Fibroblast of skin of left quadriceps (primary cell): ENCODE results near the gene AKAP8.
"Not testable (repeated sequence)": the region's sequence is repeated elsewhere in the genome, so short reads cannot be mapped to it uniquely, and the experiment has no call there.

Experiments used
- DNase-seq, 2 experiments: peaks; one replicate each; pipeline ENCODE4 v3.0.0-alpha.2; 2013; ENCODE audit warnings: low read depth in 2 of 2

Gene AKAP8

DNA sequence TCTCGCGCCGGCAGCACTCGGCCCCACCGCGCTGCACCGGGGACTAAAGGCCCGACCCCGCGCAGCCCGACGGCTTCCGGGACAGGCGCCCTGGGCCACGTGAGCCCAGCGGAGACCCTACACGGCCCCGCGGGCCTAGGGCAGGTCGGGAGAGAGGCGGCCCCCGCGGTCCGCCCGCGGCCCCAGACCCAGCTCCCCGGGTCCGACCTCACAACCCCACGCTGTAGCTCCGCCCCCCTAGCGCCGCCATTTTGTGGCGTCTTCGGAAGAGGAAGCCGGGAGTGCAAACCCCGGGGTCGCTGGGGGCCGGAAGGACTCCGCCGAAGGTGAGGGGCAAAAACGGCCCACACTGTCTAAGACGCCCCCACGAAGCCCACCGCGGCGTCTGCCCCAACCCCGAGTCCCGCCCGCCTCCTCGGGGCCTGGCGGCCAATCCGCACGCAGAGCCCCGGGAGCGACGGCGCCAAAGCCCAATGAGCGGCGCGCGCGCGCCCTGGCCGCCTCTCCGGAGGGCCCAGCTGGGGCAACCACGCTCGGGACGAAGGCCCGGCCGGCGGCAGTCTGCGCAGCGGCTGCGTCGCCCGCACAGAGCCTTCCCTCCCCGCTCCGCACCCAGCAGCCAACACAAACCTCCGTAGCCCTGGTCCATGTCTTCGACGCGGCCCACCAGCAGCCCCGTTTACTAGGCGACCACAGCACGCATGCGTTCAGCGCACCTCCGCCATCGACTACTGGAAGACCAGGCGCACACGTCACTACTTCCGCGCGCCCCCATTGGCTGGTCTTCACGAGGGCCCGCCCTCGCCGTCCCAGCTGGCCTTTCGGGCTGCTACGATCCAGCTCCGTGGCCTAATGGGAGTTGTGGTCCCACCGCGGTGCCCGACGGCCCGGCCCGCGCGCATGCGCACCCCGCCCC lies at the start of gene AKAP8:
TSS of gene AKAP8 (minus strand) at position 705 of the 916 bp plus-strand sequence. CDS start at position 649, 56 bp downstream.
- peak; percentile 97 to 98 for DNase-seq

DNA sequence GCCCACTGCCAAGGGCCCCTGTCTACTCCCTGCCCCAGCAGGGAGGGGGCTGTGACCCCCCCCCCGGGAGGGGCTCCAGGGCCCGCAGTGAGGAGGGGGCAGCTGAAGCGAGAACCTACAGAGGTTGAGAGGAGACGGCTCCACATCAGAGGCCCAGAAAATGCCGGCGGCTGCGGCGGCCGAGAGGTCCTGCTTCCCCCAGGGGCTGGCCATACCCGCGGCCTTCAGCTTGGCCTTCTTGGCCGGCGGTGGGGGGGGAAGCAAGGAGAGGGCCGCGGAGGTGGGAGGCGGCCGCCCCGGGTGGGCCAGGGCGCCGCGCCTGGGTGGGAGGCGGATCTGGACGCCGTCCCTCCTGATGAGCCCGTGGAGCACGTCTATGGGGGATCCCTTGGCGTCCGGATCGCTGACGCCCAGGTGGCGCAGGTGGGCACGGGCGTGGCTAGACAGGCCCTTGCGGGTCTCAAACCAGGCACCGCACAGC lies 48.4 kb upstream of the AKAP8 start:
- DNase-seq, result no peak

DNA sequence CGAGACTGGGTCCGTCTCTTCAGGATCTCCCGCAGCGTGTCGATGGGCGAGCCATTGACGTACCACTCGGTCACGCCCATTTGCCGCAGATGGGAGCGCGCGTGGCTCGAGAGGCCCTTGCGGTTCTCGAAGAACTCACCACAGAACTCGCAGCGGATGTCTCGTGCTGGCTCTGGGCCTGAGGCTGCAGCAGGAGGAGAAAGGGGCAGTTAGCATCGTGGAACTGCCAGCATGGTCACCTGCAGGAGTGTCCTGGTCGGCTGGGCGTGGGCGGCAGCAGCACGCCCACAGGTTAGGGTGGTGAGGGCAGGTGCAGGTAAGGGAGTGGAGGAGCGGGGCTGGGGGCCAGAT lies 47.7 kb upstream of the AKAP8 start:
- DNase-seq, result no peak

DNA sequence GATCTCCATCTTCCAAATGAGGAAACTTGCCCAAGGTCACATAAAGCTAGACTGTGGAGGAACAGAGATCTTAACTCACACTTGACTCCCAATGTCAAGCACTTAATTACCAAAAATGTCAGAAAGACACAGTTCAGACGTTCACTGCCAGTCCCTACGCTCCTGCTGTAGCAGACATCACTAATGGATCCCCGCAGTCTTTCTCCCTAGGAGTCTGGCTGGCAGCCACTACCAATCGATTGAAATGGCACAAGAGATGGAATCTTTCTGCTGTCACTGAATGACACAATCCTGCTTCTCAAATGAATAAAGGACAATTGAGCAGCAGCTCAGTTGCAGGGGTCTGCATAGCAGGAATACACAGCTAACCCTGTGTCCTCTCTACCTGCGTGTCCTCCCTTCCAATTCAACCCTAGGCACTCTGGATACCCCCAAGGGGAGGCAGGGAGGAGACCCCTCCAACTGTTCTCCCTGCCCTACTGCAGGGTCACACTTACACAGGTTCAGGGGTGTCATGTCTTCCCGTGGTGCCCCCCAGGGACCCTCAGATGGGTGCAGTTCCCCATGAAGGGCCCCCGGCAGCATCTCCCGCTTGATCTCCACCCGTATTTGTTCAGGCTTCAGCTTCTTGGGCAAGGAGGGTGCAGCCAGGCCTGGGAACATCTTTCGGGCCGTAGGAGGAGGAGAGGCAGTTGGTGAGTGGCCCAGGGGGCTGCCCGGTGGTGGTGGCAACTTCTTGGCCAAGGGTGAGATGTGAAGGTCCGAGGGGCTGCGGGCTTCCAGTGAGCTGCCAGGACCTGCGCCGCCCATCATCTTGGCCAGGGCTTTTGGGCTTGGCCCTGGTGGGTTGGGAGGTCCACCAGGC lies 47.1 kb upstream of the AKAP8 start:
- DNase-seq, result no peak

DNA sequence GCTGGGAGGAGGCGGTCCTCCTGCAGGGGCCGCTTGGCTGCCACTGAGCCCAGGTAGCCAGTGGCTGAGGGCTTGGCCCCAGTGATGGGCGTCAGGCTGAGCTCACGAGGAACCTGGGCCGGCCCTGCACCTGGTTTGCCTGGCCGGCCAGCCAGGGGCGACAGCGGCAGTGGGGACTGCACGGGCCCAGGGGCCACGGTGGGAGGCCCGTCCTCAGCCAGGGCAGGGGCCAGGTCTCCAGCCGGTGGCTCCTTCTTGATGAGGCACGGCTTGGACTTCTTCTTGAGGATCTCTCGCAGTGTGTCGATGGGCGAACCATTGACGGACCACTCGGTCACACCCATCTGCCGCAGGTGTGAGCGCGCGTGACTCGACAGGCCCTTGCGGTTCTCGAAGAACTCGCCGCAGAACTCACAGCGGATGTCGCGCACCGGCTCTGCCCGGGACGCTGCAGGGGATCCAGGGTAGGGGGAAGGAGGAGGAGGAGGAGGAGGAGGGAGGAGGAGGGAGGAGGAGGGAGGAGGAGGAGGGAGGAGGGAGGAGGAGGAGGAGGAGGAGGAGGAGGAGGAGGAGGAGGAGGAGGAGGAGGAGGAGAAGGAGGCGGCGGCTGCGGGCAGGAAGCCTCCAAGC lies 45.8 kb upstream of the AKAP8 start:
- no peak for DNase-seq

DNA sequence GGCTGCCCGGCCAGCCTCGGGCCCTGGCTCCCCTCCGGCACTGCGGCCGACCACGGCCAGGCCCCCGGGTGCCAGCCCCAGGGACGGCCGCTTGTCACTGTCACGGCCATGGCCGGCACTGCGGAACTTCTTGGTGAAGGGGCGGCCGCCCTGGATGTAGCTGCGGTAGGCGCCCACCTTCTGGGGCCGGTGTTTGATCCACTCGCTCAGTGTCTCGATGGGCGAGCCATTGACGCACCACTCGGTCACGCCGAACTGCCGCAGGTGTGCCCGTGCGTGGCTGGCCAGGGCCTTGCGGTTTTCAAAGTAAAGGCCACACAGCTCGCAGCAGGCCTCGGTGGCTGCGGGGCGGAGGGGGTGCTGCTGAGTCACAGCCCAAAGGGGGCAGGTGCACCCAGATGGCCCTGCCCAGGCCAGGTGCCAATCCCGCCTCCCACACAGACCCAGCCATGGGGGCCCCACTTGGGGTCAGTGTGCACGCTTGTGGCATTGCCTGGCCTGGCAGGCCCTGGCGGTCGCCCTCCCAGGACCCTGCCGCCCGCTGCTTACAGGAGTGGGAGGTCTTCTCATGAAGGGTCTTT lies 45.2 kb upstream of the AKAP8 start:
- no peak for DNase-seq

DNA sequence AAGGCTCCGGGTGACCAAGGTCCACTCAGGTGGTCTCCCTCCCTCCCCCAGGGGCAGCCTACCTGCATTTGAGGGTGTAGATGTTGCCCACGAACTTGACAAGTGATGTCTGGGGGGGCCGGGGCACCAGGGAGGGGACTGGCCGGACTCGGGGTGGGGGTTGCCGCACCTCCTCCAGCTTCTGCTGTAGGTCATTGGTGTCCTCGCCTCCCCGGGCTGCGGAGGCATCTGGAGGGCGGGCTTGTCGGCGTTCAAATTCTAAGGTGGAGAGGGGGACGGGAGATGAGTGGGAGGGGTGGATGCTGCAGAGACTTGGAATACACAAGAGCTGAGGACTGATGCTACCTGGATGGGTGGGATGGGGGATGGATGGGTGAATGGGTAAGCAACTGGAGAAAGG lies 44.5 kb upstream of the AKAP8 start:
- no peak for DNase-seq

DNA sequence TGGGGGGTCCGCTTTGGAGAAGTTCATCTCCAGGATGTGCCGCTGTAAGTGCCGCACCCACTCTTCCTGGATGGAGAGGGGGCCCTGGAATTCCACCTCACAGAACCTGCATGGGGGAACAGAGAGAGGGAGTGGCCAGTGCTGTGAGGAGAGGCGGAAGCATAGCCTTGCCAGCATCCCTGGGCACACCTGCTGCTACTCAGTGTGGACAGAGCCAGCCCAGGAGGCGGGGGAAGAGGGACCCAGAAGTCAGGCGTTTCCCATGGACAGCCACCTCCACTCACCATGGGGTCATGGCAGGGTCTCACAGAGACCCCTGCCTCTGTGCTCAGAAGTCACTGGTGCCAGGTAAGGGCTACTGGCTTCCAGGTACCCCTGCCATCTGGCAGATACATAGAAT lies 43.5 kb upstream of the AKAP8 start:
- no peak for DNase-seq

DNA sequence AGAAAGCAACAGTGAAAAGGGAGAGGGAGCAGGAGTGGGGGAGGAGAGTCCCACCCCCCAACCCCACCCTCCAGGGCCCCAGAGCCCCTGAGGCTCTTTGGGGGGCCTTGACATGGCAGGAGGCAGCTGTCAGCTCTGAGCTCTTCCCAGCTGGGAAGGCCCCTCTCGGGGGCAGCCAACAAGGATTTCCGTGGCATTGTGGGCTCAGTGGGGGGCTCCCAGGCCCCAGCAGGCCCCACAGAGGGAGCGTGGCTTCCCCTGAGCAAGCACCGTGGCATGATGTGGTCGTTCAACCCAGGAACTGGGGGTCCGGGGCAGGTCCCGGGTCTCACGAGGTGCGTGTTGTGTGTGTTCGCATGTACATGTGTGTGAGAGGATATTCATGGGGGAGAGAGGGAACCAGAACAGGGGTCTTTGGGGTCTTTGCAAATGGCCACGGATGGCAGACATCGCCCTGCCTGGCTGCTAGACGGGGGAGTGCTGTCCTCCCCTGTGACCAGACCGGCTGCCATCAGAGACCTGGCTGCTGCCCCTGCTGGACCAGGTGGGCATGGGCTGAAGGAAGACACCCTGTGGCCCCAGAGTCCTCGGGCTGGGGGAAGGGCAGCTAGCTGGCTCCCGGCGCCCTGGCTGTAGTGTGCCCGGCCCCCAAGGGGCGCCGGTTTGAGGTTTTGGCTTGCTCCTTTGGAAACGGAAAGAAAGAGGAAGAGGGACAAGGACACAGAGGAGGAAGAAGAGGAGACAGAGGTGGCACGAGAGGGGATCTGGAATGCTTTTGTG lies 42.9 kb upstream of the AKAP8 start:
- DNase-seq, result no peak

DNA sequence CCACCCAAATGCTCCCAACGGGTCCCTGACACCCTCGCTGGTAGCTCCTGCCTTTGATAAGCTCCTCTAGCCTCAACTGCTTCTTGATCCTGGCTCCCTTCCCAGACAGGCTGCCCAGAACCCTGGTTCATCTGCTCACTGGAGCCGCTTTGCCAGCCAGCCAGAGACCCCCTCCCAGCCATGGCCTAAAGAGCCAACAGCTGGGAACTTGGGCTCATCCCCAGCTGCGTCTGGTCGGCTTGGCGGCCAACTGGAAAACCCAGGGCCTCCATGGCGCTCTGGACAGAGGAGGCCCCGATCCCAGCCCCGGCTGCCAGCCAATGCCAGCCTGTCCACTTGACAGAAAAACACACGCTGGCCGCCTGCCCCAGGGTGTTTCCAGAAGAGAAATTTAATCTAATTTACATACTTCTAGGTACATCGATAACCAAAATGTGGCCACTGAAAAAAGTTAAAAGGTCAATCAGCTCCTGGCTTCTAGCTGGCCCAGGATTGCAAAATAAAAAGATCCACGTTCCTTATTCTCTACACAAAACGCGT lies 42.2 kb upstream of the AKAP8 start:
- no peak for DNase-seq

DNA sequence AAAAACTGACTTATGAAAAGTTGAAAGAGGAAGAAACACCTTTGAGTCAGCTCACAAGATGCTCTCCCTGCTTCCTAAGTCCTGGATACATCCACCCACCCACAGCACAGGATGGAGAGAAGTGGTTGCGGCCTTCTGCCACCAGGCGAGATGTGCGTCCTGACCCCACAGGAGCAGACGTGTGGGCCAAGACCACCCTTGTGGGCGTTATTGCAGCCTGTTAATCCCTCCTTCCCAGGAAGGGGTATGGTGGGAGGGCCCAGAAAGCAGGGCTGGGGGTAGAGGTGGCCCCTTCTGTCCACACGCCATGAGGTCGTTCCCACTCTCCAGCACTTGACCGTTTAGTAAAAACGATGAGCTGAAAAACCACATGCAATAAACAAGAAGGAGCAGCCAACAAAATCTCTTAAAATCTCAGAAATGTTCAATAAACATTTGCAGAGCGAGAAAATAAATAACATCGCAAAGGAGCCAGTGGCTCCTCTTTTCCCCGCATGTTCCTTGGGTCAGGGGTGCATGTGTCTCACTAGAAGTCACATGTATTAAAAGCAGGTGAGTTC lies 41.6 kb upstream of the AKAP8 start:
- no peak for DNase-seq

DNA sequence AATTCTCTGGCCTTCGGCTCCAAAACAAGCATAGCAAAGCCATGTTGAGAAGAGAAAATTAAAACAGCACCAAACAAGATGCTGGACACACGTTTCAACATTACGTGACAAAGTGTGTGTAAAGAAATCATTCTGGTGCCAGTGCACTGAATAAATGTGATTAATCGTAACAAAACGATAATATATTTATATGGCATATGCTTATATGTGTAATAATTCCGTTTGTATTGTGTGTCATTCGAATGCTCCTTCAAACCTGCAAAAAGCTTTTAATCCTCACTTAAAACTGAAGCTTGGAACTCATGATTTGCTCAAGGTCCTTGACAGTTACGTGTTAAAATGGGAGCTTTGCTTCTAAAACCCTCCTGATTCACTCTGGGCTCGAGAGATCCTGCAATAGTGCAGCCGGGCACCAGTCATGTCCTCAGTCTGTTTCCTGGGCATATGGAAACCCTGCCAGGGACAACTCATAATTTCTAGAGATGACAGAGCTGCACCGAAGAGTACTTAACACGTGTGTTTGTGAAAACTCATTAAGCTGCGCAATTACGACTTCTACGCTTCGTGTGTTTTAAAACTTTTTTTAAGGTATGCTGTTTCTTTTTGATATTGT lies 39.9 kb upstream of the AKAP8 start:
- no peak for DNase-seq

DNA sequence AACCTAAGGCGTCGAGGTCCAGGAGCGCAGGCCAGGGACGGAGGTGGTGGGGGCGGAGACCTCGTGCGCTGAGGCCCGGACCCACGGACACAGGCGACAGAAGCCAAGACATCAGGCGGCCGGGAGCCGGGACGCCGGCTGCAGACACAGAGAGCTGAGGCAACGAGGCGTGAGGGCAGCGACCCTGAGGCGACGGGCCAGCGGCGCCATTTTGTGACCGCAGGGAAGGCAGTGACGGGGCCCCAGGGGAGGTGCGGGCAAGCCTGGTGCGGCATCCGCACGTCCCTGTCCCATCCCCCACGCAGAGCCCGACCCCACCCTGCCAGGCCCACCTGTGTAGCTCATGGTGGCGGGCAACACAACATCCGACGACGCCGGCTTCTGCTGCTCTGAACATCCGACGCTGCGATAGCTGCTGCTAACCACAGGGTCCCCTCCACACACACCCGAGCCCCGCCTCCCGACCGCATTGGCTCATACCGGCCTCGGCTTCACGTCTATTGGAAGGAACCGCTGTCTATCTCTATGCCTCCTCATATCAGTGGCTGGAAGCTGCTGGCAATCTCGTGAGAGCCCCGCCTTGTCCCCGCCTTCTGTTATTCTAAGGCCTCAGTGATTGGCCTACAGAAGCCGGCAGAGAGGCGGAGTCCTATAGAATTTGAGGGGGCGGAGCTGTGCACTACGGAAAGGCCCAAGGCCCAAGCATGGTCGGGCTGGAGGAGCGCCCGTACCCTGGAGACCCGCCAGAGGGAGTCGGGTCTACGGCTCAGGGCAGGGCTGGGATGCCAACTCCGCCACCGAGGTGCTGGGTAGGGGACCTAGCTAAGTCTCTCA lies 39.2 kb upstream of the AKAP8 start, which contains the start of gene AKAP8L:
TSS of gene AKAP8L (minus strand) at position 410 of the 834 bp plus-strand sequence. CDS start at position 345, 65 bp downstream.
- DNase-seq, result peak; percentile 100

DNA sequence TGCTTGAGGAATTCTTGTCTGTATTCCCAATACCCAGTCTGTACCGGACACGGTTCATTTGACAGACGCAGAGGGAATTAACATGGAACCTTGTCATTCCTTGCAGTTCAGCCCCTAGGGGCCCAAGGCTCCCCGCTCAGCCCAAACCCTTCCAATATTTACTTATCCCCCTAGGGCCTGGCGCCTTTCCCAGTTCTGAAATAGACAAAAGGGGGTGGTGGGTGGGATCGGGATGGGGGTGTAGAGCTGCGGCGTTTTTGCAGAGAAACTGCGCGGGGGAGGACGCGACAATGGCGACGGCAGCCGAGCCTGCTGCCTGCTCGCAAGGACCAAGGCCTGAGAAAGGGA lies 38.6 kb upstream of the AKAP8 start:
- DNase-seq, result no peak

DNA sequence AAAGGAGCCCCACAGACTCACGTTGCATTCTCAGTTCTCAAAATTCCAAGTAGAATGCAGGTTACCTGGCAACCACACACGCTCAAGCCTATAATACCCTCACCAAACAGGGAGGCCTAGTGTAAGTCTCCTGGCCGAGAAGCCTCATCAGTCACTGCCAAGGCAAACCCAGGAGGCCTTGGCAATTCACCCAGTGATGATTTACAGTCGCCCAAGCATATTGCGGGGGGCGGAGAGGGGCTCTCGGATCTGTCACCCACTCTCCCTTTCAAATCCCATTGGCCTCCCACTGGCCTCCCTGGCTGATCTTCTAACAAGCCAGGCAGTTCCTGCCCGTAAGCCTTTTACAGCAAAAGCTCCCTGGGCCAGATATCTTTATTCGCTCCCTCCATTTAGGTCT lies 38.1 kb upstream of the AKAP8 start:
- DNase-seq, result no peak

DNA sequence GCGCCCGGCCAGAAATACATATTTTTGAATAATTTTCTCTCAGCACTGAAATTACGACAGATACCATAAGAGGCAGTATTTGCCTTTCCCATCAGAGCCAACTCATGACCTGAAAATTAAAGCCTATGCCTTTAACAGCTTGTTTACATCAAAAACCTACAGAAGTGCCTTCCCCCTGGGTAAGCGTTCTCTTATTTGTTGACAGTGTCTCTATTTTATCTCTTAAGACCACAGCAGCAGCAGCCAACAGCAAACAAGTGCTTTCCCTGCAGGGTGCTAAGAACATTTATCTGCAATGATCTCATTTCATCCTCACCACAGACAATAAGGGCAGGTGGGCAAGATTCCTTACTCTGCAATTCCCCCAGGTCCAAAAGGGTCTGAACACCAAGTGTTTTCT lies 33.2 kb upstream of the AKAP8 start:
- no peak for DNase-seq

DNA sequence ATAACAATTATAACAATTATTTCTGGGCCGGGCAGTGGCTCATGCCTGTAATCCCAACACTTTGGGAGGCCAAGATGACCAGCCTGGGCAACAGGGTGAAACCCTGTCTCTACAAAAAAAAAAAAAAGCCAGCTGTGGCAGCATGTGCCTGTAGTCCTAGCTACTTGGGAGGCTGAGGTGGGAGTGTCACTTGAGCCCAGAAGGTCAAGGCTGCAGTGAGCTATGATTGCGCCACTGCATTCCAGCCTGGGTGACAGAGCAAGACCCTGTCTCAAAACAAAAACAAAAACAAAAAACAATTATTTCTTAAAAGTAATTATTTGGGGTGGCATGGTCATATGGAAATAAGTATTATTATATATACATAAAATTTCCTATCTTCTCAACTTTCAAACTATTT lies 31.8 kb upstream of the AKAP8 start:
- not testable (repeated sequence) for DNase-seq

DNA sequence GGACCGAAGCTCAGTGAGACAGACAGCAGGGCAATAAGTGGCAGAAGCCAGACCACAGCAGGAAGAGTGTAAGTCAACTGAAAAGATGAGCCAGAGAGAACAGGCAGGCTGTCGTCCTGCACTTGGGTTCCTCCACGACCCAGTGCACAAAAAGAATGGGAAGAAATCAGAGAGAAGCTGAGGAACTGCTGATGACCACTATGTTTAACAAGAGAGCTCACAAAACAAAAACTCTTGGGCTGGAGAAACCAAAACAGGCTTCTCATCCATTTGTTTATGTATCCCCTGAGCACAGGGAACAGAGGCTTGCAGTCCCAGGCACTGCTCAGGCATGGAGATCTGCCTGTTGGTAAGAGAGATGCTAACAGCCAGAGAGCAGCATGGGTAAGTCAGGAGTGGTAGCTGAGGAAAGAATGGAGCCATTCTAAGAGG lies 25.2 kb upstream of the AKAP8 start:
- DNase-seq, result no peak
